OCI-LY3 (cell line): ENCODE results near the gene NOSIP.

Experiments
- H2AFZ ChIP-seq: fragments of 200-600, 300-600 bp; shearing (Covaris generic); 2 replicates; pipeline ENCODE4 v1.6.0; 2014; ENCODE audit warnings: antibody characterized with exemption, low read depth, low read length
- H3K27ac ChIP-seq: fragments of 200-600, 300-600 bp; sonication (generic); 2 replicates; pipeline ENCODE4 v1.5.1; 2014; ENCODE audit warnings: mild to moderate bottlenecking, low read length, moderate library complexity, mixed read lengths
- H3K27me3 ChIP-seq: fragments of 200-600, 300-600 bp; sonication (generic); 2 replicates; pipeline ENCODE4 v1.6.1; 2014; ENCODE audit warnings: low read depth, low read length, mixed read lengths
- H3K36me3 ChIP-seq: fragments of 200-600, 300-600 bp; sonication (generic); replicated peaks from 2 replicates; pipeline ENCODE3; 2014; ENCODE audit warnings: low read depth, low read length, mixed read lengths
- H3K4me1 ChIP-seq: fragments of 300-600, 200-600 bp; sonication (generic); 2 replicates; pipeline ENCODE4 v1.6.1; 2014; ENCODE audit warnings: low read length, mixed read lengths
- H3K4me2 ChIP-seq: fragments of 200-600, 300-600 bp; sonication (generic); 2 replicates; pipeline ENCODE4 v1.6.1; 2014; ENCODE audit warnings: low read length, mixed read lengths
- H3K4me3 ChIP-seq: fragments of 300-600, 200-600 bp; sonication (generic); 2 replicates; pipeline ENCODE4 v1.5.1; 2014; ENCODE audit warnings: antibody characterized with exemption, mild to moderate bottlenecking, low read length, moderate library complexity
- H3K79me2 ChIP-seq: fragments of 300-600, 200-600 bp; shearing (Covaris generic); 2 replicates; pipeline ENCODE4 v1.6.1; 2014; ENCODE audit warnings: mild to moderate bottlenecking, low read length, mixed read lengths
- H3K9ac ChIP-seq: fragments of 300-600, 200-600 bp; shearing (Covaris generic); 2 replicates; pipeline ENCODE4 v1.6.0; 2014; ENCODE audit warnings: mild to moderate bottlenecking, low read length, moderate library complexity
- H3K9me3 ChIP-seq: fragments of 200-600, 300-600 bp; shearing (Covaris generic); 2 replicates; pipeline ENCODE4 v1.6.1; 2014; ENCODE audit warnings: low read length, mixed read lengths; ENCODE audit not compliant: insufficient read depth
- H4K20me1 ChIP-seq: fragments of 200-600, 300-600 bp; sonication (generic); 2 replicates; pipeline ENCODE4 v1.6.1; 2016; ENCODE audit warnings: low read length, mixed read lengths; ENCODE audit not compliant: insufficient read depth
- CTCF ChIP-seq: fragments of 200-600, 300-600 bp; sonication (generic); IDR thresholded peaks from 2 replicates; pipeline ENCODE4 v1.5.1; 2014; ENCODE audit warnings: antibody characterized with exemption, low read length, low read depth
- EZH2phosphoT487 ChIP-seq: fragments of 200-600 bp; shearing (Covaris generic); IDR thresholded peaks from 2 replicates; pipeline ENCODE4 v1.6.1; 2018; ENCODE audit warnings: antibody characterized with exemption, mixed run types, low read depth

NOSIP gene

GRCh38 chr19:49574206-49574755, 6.1 kb downstream of the NOSIP start:
- TF ChIP-seq CTCF = no peak
- no peak for TF ChIP-seq EZH2phosphoT487
- Histone ChIP-seq H3K4me2 (no peak overlapping the region), H3K27me3 (no peaks in the 10 kb centered on the region), H3K27ac (no peak overlapping the region), H4K20me1 (peaks cover 7% of the 10 kb centered on the region; the same call in 1 of the 2 replicates), H3K9ac (no peak overlapping the region), H3K4me3 (no peak overlapping the region), H3K79me2 (peaks cover 63% of the 10 kb centered on the region), H3K4me1 (peaks cover 20% of the 10 kb centered on the region), H2AFZ (no peak overlapping the region), H3K9me3 (no peaks in the 10 kb centered on the region), H3K36me3 (peaks cover 10% of the 10 kb centered on the region)

- Histone ChIP-seq H3K4me2 (no peak overlapping the region), H3K4me3 (no peak overlapping the region), H4K20me1 (peaks cover 7% of the 10 kb centered on the region; the same call in 1 of the 2 replicates), H3K9me3 (no peaks in the 10 kb centered on the region), H2AFZ (no peak overlapping the region), H3K27ac (no peak overlapping the region), H3K4me1 (peaks cover 15% of the 10 kb centered on the region), H3K9ac (no peak overlapping the region), H3K79me2 (peaks cover 62% of the 10 kb centered on the region), H3K27me3 (no peaks in the 10 kb centered on the region), H3K36me3 (peaks cover 10% of the 10 kb centered on the region)
- no peak for TF ChIP-seq EZH2phosphoT487
- no peak for TF ChIP-seq CTCF
Observed at GRCh38 chr19:49573425-49573824, 6.9 kb downstream of the NOSIP start.

- H3K4me2 ChIP-seq = no peak overlapping the region
- H2AFZ ChIP-seq = no peak overlapping the region
- H3K9me3 ChIP-seq = no peaks in the 10 kb centered on the region
- H3K9ac ChIP-seq = no peak overlapping the region
- no peaks in the 10 kb centered on the region for H3K27me3 ChIP-seq
- peaks cover 8% of the 10 kb centered on the region; the same call in 1 of the 2 replicates for H4K20me1 ChIP-seq
- H3K4me3 ChIP-seq = no peak overlapping the region
- H3K79me2 ChIP-seq = peaks cover 62% of the 10 kb centered on the region
- H3K4me1 ChIP-seq = peaks cover 15% of the 10 kb centered on the region
- H3K36me3 ChIP-seq = peaks cover 10% of the 10 kb centered on the region
- no peak overlapping the region for H3K27ac ChIP-seq
- TF ChIP-seq CTCF (no peak), EZH2phosphoT487 (no peak)
Observed at GRCh38 chr19:49573009-49573408, 7.3 kb downstream of the NOSIP start.

DNA sequence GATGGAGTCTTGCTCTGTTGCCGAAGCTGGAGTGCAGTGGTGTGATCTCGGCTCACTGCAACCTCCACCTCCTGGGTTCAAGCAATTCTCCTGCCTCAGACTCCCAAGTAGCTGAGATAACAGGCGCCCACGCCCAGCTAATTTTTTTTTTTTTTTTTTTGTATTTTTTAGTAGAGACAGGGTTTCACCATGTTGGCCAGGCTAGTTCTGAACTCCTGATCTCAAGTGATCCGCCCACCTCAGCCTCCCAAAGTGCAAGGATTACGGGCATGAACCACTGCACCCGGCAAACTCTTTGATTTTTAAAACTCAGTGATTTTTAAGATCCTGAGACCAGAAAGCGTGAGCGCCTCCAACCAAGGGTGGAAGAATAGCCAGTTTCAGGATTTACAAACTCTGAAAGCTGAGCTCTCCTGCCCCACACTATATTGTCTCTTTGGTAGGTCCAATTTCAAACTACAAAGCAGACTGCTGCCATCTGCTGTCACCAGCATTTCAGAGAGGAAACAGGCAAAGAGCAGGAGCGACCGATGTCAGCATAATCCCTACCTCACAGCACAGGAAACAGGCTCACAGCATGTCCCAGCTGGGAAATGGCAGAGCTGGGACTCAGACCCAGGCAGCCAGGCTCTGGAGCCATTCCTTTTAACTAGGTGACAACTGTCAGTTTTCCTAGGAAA, 9.2 kb downstream of the NOSIP start:
- no peak overlapping the region for H3K27ac ChIP-seq
- H3K4me1 ChIP-seq = peaks cover 12% of the 10 kb centered on the region
- H4K20me1 ChIP-seq = peaks cover 12% of the 10 kb centered on the region; the same call in 1 of the 2 replicates
- no peak overlapping the region for H3K4me2 ChIP-seq
- no peaks in the 10 kb centered on the region for H3K9me3 ChIP-seq
- no peak overlapping the region for H2AFZ ChIP-seq
- H3K9ac ChIP-seq = no peak overlapping the region
- H3K36me3 ChIP-seq = peaks cover 13% of the 10 kb centered on the region
- peaks cover 55% of the 10 kb centered on the region for H3K79me2 ChIP-seq
- no peak overlapping the region for H3K4me3 ChIP-seq
- no peaks in the 10 kb centered on the region for H3K27me3 ChIP-seq
- TF ChIP-seq CTCF (peak; percentile 48), EZH2phosphoT487 (no peak)
